ENCODE data around the gene SLC35E2B. TPM values are rescaled to one million over a fixed set of nuclear protein-coding genes. Genes with fewer than 3 reads are reported as not detected.
"Not testable (repeated sequence)": the region's sequence is repeated elsewhere in the genome, so short reads cannot be mapped to it uniquely, and the experiment has no call there.

SLC35E2B gene
- total RNA-seq, 1 donor from 2014 or later: 45.1 TPM

DNA sequence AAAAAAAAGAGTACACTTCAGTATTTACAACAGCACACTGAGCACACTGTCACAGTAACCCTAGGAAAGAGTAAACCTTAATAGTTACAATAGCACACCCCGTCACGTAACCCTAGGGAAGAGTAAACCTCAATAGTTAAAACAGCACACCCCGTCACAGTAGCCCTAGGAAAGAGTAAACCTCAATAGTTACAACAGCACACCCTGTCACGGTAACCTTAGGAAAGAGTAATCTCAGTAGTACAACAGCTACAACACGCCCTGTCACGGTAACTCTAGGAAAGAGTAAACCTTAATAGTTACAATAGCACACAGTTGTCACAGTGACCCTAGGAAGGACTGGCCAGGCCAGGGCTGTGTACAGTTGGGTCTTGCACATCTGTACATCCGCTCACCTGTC lies 28.6 kb upstream of the SLC35E2B start:
- no peak overlapping the region for H3K4me3 Mint-ChIP-seq (ENCODE audit: unreplicated experiment)
- H3K9ac ChIP-seq (ENCODE audit: low read length): no peak overlapping the region
- no peak overlapping the region for H3K4me2 ChIP-seq (ENCODE audit: low read length)
- peaks cover 17% of the 10 kb centered on the region for H3K36me3 ChIP-seq (ENCODE audit: insufficient read depth, low read length)
- no peak for DNase-seq (ENCODE audit: low read depth)
- H3K27ac ChIP-seq (ENCODE audit: low read depth, low read length): no peak overlapping the region
- no peaks in the 10 kb centered on the region for H3K9me3 Mint-ChIP-seq (ENCODE audit: unreplicated experiment)
- no peaks in the 10 kb centered on the region for H3K27me3 Mint-ChIP-seq (ENCODE audit: low read depth, unreplicated experiment)
- H4K20me1 ChIP-seq (ENCODE audit: insufficient read depth, low read length): no peaks in the 10 kb centered on the region
- H3K36me3 Mint-ChIP-seq (ENCODE audit: low read depth, unreplicated experiment): peaks cover 4% of the 10 kb centered on the region
- TF ChIP-seq EZH2 (IDR thresholded peaks at IDR 0.05; ENCODE audit: insufficient read depth, low read length): no peak
- TF ChIP-seq, protein P1, sequence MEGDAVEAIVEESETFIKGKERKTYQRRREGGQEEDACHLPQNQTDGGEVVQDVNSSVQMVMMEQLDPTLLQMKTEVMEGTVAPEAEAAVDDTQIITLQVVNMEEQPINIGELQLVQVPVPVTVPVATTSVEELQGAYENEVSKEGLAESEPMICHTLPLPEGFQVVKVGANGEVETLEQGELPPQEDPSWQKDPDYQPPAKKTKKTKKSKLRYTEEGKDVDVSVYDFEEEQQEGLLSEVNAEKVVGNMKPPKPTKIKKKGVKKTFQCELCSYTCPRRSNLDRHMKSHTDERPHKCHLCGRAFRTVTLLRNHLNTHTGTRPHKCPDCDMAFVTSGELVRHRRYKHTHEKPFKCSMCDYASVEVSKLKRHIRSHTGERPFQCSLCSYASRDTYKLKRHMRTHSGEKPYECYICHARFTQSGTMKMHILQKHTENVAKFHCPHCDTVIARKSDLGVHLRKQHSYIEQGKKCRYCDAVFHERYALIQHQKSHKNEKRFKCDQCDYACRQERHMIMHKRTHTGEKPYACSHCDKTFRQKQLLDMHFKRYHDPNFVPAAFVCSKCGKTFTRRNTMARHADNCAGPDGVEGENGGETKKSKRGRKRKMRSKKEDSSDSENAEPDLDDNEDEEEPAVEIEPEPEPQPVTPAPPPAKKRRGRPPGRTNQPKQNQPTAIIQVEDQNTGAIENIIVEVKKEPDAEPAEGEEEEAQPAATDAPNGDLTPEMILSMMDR (IDR thresholded peaks at IDR 0.05; ENCODE audit: insufficient read depth, low read depth, low read length): no peak
- H3K4me3 ChIP-seq (ENCODE audit: insufficient read depth, low read depth, low read length): no peak overlapping the region
- H3K9me3 ChIP-seq (ENCODE audit: insufficient read depth, low read depth, low read length): no peaks in the 10 kb centered on the region
- H3K27ac Mint-ChIP-seq (ENCODE audit: unreplicated experiment): no peak overlapping the region
- peaks cover 16% of the 10 kb centered on the region for H3K79me2 ChIP-seq (ENCODE audit: insufficient read depth, low read length)
- no peak overlapping the region for H2AFZ ChIP-seq (ENCODE audit: low read depth, low read length)
- no peak for FAIRE-seq
- H3K27me3 ChIP-seq (ENCODE audit: insufficient read depth, low read length): no peaks in the 10 kb centered on the region
- H3K4me1 ChIP-seq (ENCODE audit: insufficient read depth, low read length): no peaks in the 10 kb centered on the region
- H3K4me1 Mint-ChIP-seq (ENCODE audit: low read depth, unreplicated experiment): peaks cover under 1% of the 10 kb centered on the region

DNA sequence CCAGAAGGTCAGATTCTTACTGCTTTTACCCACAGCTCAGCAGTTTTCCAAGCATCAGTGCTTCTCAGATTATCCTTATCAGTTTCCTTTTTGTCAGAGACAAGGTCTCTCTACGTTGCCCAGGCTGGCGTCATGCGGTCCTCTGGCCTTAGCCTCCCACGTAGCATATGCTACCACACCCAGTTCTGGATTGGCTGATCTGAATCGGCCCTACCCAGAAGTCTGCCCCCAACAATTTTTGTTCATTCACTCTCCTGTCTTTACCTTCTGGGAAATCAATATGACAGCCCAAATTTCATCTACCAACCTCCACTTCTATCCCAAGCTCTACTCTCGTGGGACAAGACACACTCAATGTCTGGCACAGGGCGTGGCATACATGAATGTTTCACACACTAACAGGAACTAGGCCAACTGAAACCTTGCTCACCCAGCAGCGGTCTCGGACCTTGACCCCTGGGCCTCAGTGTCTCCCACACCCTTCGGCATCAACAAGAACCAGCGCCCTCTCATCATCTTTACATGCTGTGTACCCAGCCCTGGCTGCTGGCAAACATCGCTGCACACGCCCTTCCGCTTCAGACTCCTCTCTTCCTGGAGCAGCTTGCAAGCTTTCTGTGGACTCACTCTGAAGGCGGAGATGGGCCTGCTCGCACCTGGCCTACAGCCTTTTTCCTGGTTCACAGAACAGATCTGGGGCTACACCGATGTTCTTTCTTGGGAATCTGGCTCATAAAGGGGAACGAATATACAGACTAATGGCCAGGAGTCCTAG lies 22.7 kb upstream of the SLC35E2B start:
- not testable (repeated sequence) for H2AFZ ChIP-seq (ENCODE audit: low read depth, low read length); DNase-seq (ENCODE audit: low read depth); H3K27ac Mint-ChIP-seq (ENCODE audit: unreplicated experiment); H3K9me3 ChIP-seq (ENCODE audit: insufficient read depth, low read depth, low read length); H3K4me3 ChIP-seq (ENCODE audit: insufficient read depth, low read depth, low read length); H3K27me3 ChIP-seq (ENCODE audit: insufficient read depth, low read length); H3K36me3 Mint-ChIP-seq (ENCODE audit: low read depth, unreplicated experiment); H3K4me1 Mint-ChIP-seq (ENCODE audit: low read depth, unreplicated experiment); FAIRE-seq; H3K4me3 Mint-ChIP-seq (ENCODE audit: unreplicated experiment); H3K79me2 ChIP-seq (ENCODE audit: insufficient read depth, low read length); H3K27ac ChIP-seq (ENCODE audit: low read depth, low read length); H3K4me1 ChIP-seq (ENCODE audit: insufficient read depth, low read length); H3K9ac ChIP-seq (ENCODE audit: low read length); H3K9me3 Mint-ChIP-seq (ENCODE audit: unreplicated experiment); H3K27me3 Mint-ChIP-seq (ENCODE audit: low read depth, unreplicated experiment); H4K20me1 ChIP-seq (ENCODE audit: insufficient read depth, low read length); H3K4me2 ChIP-seq (ENCODE audit: low read length)
- peaks cover 16% of the 10 kb centered on the region for H3K36me3 ChIP-seq (ENCODE audit: insufficient read depth, low read length)

DNA sequence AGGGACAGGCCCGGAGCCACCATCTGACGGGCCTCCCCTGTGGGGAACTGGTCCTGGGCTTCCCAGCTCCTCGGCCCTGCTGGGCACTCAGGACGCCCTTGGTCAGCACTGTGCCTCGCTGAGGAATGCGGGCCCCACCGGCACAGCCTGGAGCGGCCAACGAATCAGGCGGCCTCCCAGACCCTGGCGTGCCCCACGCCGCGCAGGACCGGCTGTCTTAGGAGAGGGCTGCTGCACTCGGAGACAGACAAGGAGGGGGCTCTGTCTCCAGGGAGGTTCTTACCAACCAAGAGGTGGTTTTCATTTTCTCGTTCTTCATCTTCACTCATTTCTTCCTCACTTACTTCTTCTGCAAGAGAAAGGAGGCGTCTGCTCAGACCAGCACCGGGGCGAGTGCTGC lies 15.3 kb upstream of the SLC35E2B start:
- not testable (repeated sequence) for H3K27ac Mint-ChIP-seq (ENCODE audit: unreplicated experiment); H3K27ac ChIP-seq (ENCODE audit: low read depth, low read length); H3K27me3 ChIP-seq (ENCODE audit: insufficient read depth, low read length); H3K4me2 ChIP-seq (ENCODE audit: low read length); H3K9me3 Mint-ChIP-seq (ENCODE audit: unreplicated experiment); H3K79me2 ChIP-seq (ENCODE audit: insufficient read depth, low read length); H3K9me3 ChIP-seq (ENCODE audit: insufficient read depth, low read depth, low read length); H2AFZ ChIP-seq (ENCODE audit: low read depth, low read length); H3K4me3 ChIP-seq (ENCODE audit: insufficient read depth, low read depth, low read length); H3K36me3 ChIP-seq (ENCODE audit: insufficient read depth, low read length); H3K9ac ChIP-seq (ENCODE audit: low read length); H3K27me3 Mint-ChIP-seq (ENCODE audit: low read depth, unreplicated experiment); FAIRE-seq; H3K4me1 ChIP-seq (ENCODE audit: insufficient read depth, low read length); H3K4me1 Mint-ChIP-seq (ENCODE audit: low read depth, unreplicated experiment); DNase-seq (ENCODE audit: low read depth); H3K4me3 Mint-ChIP-seq (ENCODE audit: unreplicated experiment); H4K20me1 ChIP-seq (ENCODE audit: insufficient read depth, low read length); H3K36me3 Mint-ChIP-seq (ENCODE audit: low read depth, unreplicated experiment)

DNA sequence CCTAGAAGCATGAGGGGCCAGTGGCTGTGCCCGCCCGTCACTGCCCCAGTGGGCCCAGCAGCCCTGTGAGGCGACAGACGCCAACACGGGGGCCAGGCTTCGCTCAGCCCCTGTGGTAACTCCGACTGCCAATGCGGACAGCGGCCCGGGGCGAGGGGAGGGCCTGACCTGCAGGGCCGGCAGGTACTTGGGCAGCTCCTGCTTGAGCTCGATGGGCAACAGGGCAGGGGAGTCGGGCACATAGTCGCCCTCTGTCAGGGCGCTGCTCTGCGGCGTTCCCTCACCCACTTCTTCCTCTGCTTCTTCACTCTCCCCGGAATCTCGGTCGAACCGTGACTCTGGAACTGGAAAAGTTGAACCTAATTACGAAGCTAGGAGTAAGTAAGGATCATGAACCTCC lies 14.6 kb upstream of the SLC35E2B start:
- not testable (repeated sequence) for H3K27ac Mint-ChIP-seq (ENCODE audit: unreplicated experiment); H3K27me3 ChIP-seq (ENCODE audit: insufficient read depth, low read length); H3K4me2 ChIP-seq (ENCODE audit: low read length); H3K9ac ChIP-seq (ENCODE audit: low read length); H4K20me1 ChIP-seq (ENCODE audit: insufficient read depth, low read length); H3K27me3 Mint-ChIP-seq (ENCODE audit: low read depth, unreplicated experiment); H3K9me3 ChIP-seq (ENCODE audit: insufficient read depth, low read depth, low read length); FAIRE-seq; H3K36me3 Mint-ChIP-seq (ENCODE audit: low read depth, unreplicated experiment); H3K4me3 ChIP-seq (ENCODE audit: insufficient read depth, low read depth, low read length); H3K4me3 Mint-ChIP-seq (ENCODE audit: unreplicated experiment); H3K4me1 Mint-ChIP-seq (ENCODE audit: low read depth, unreplicated experiment); H3K27ac ChIP-seq (ENCODE audit: low read depth, low read length); H2AFZ ChIP-seq (ENCODE audit: low read depth, low read length); H3K79me2 ChIP-seq (ENCODE audit: insufficient read depth, low read length); DNase-seq (ENCODE audit: low read depth); H3K36me3 ChIP-seq (ENCODE audit: insufficient read depth, low read length); H3K4me1 ChIP-seq (ENCODE audit: insufficient read depth, low read length); H3K9me3 Mint-ChIP-seq (ENCODE audit: unreplicated experiment)

DNA sequence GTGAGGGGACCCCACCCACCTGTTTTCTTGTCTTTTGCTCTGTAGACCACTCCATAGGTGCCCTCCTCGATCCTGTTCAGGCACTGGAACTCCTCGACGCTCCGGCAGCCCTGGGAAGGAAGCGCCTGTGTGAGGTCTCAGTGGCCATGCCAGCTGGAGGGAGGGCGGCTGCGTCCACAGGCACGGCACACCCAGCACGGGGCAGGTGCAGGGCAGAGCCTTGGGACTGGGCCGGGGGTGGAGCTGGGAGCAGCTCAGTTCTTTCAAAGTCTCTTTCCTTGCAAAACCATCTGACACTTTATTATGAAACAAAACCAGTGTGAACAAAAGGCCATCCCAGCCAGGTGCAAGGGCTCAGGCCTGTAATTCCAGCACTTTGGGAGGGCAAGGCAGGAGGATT lies 13.0 kb upstream of the SLC35E2B start:
- H3K4me2 ChIP-seq (ENCODE audit: low read length); H3K36me3 ChIP-seq (ENCODE audit: insufficient read depth, low read length); H3K36me3 Mint-ChIP-seq (ENCODE audit: low read depth, unreplicated experiment); H2AFZ ChIP-seq (ENCODE audit: low read depth, low read length); H3K27me3 ChIP-seq (ENCODE audit: insufficient read depth, low read length); H3K9ac ChIP-seq (ENCODE audit: low read length); H4K20me1 ChIP-seq (ENCODE audit: insufficient read depth, low read length); H3K9me3 Mint-ChIP-seq (ENCODE audit: unreplicated experiment); DNase-seq (ENCODE audit: low read depth); H3K4me3 Mint-ChIP-seq (ENCODE audit: unreplicated experiment); H3K79me2 ChIP-seq (ENCODE audit: insufficient read depth, low read length); H3K4me1 Mint-ChIP-seq (ENCODE audit: low read depth, unreplicated experiment); H3K27ac ChIP-seq (ENCODE audit: low read depth, low read length); H3K4me3 ChIP-seq (ENCODE audit: insufficient read depth, low read depth, low read length); H3K27ac Mint-ChIP-seq (ENCODE audit: unreplicated experiment); H3K9me3 ChIP-seq (ENCODE audit: insufficient read depth, low read depth, low read length); H3K4me1 ChIP-seq (ENCODE audit: insufficient read depth, low read length); FAIRE-seq; H3K27me3 Mint-ChIP-seq (ENCODE audit: low read depth, unreplicated experiment): not testable (repeated sequence)
